A549 (cell line): ENCODE measurements around the gene IFT57. TPM values are rescaled to one million over a fixed set of nuclear protein-coding genes. Genes with fewer than 3 reads are reported as not detected.

Experiments used
- ATAC-seq, 2 experiments: fragments of 200-7000 bp in 1 of 2; fragments of >200 bp in 1 of 2; cut with Nextera tagmentation in 1 of 2; cut with Tn5 transposase in 1 of 2; 3 replicates each; pipeline versions ENCODE4 v1.8.0 to v1.9.1; 2018 to 2020; ENCODE audit warnings: mild to moderate bottlenecking in 1 of 2, moderate library complexity in 1 of 2
- CTCF ChIA-PET: fragments of 300-600 bp; sonication (Branson Sonifier 250); formaldehyde crosslinking; extraction: SDS; loops from one replicate; lab custom pipeline; 2021; ENCODE audit warnings: antibody characterized with exemption, inconsistent platforms; lab: Yijun Ruan, JAX
- POLR2A ChIA-PET: fragments of 350-600 bp; formaldehyde crosslinking; extraction: SDS; loops from one replicate; lab custom pipeline; 2021; ENCODE audit warnings: antibody characterized with exemption, inconsistent platforms; lab: Yijun Ruan, JAX
- DNase-seq, 2 experiments: peaks; one replicate each; pipeline versions ENCODE4 v3.0.0 to v3.0.0-alpha.2; 2011 to 2016; ENCODE audit warnings: low read depth in 1 of 2, low spot score in 1 of 2
- FAIRE-seq: peaks from 2 replicates; lab custom pipeline; 2011; peaks lifted over from hg19 to GRCh38; lab: Jason Lieb, UNC
- H3K27ac ChIP-seq, 2 experiments: fragments of >200 bp; sonication (Bioruptor Twin); formaldehyde crosslinking; 3 replicates each; pipeline ENCODE4 v1.5.1; 2016 to 2017
- H3K4me1 ChIP-seq: fragments of >200 bp; sonication (Bioruptor Twin); formaldehyde crosslinking; 3 replicates; pipeline ENCODE4 v1.6.1; 2016
- H3K4me2 ChIP-seq: fragments of >200 bp; sonication (Bioruptor Twin); formaldehyde crosslinking; 3 replicates; pipeline ENCODE4 v1.6.1; 2016
- H3K4me3 ChIP-seq: fragments of >200 bp; sonication (Bioruptor Twin); formaldehyde crosslinking; 3 replicates; pipeline ENCODE4 v1.5.1; 2016
- H3K9me3 ChIP-seq: fragments of >200 bp; sonication (Bioruptor Twin); formaldehyde crosslinking; 3 replicates; pipeline ENCODE4 v1.6.1; 2016
- CBX2 ChIP-seq: fragments of 200-600 bp; sonication (generic); IDR thresholded peaks from 2 replicates; pipeline ENCODE4 v1.6.1; 2016; ENCODE audit warnings: low read depth, mild to moderate bottlenecking, borderline replicate concordance
- CHD2 ChIP-seq: fragments of 150-350 bp; IDR thresholded peaks from 2 replicates; pipeline ENCODE4 v1.6.1; 2014; ENCODE audit warnings: low read length; ENCODE audit not compliant: partially characterized antibody
- CHD4 ChIP-seq: fragments of 200-600 bp; sonication (generic); IDR thresholded peaks from 2 replicates; pipeline ENCODE4 v1.6.1; 2016; ENCODE audit warnings: antibody characterized with exemption, mild to moderate bottlenecking, borderline replicate concordance
- EHMT2 ChIP-seq: fragments of 200-600 bp; sonication (generic); IDR thresholded peaks from 2 replicates; pipeline ENCODE4 v1.6.1; 2016; ENCODE audit warnings: antibody characterized with exemption, low read depth, mild to moderate bottlenecking, moderate library complexity
- ESRRA ChIP-seq: fragments of 150-350 bp; IDR thresholded peaks from 2 replicates; pipeline ENCODE4 v1.6.1; 2014; ENCODE audit warnings: mild to moderate bottlenecking, low read length, borderline replicate concordance
- FOSB ChIP-seq: fragments of 250-450 bp; sonication (Bioruptor Pico); IDR thresholded peaks from 2 replicates; pipeline ENCODE4 v1.5.0; 2020; ENCODE audit warnings: mild to moderate bottlenecking, moderate library complexity
- HES2 ChIP-seq: fragments of >200 bp; sonication (Bioruptor Twin); formaldehyde crosslinking; IDR thresholded peaks from 2 replicates; pipeline ENCODE4 v1.6.1; 2016
- HEYL ChIP-seq: fragments of 250-450 bp; sonication (Bioruptor Pico); IDR thresholded peaks from 2 replicates; pipeline ENCODE4 v1.8.0; 2021; ENCODE audit warnings: mild to moderate bottlenecking, moderate library complexity
- HMGXB4 ChIP-seq: fragments of 250-450 bp; sonication (Bioruptor Pico); IDR thresholded peaks from 2 replicates; pipeline ENCODE4 v1.5.0; 2021; ENCODE audit warnings: mild to moderate bottlenecking, moderate library complexity, borderline replicate concordance
- HOXA7 ChIP-seq: fragments of 250-450 bp; sonication (Bioruptor Pico); IDR thresholded peaks from 2 replicates; pipeline ENCODE4 v1.5.0; 2020; ENCODE audit warnings: mild to moderate bottlenecking, moderate library complexity
- HOXB5 ChIP-seq: fragments of 250-450 bp; sonication (Bioruptor Pico); IDR thresholded peaks from 2 replicates; pipeline ENCODE4 v1.5.0; 2020; ENCODE audit warnings: mild to moderate bottlenecking, moderate library complexity
- JUN ChIP-seq, 2 experiments: fragments of >200 bp; sonication (Bioruptor Twin); formaldehyde crosslinking; IDR thresholded peaks; 2 replicates in 1 of 2; 3 replicates in 1 of 2; pipeline ENCODE4 v1.6.1; 2016 to 2017
- JUNB ChIP-seq: fragments of >200 bp; sonication (Bioruptor Twin); formaldehyde crosslinking; IDR thresholded peaks from 2 replicates; pipeline ENCODE4 v1.6.1; 2016
- MAFK ChIP-seq: fragments of 450-650 bp; IDR thresholded peaks from 2 replicates; pipeline ENCODE4 v1.6.1; 2014; ENCODE audit not compliant: partially characterized antibody
- NFE2L2 ChIP-seq: fragments of 150-350 bp; conservative IDR thresholded peaks from 2 replicates; pipeline ENCODE4 v1.6.1; 2014; ENCODE audit warnings: low read length
- NR3C1 ChIP-seq: fragments of >200 bp; sonication (Bioruptor Twin); formaldehyde crosslinking; IDR thresholded peaks from 3 replicates; pipeline ENCODE4 v1.6.1; 2017
- PHF8 ChIP-seq: fragments of 200-600 bp; sonication (generic); IDR thresholded peaks from 2 replicates; pipeline ENCODE4 v1.6.1; 2016; ENCODE audit warnings: low read depth, mild to moderate bottlenecking, antibody characterized with exemption, moderate library complexity, borderline replicate concordance
- POLR2A ChIP-seq: IDR thresholded peaks from 2 replicates; pipeline ENCODE4 v1.6.1; 2012; ENCODE audit warnings: mild to moderate bottlenecking, low read length
- RAD21 ChIP-seq, 2 experiments: fragments of >200 bp in 1 of 2; sonication (Bioruptor Twin) in 1 of 2; formaldehyde crosslinking in 1 of 2; IDR thresholded peaks in 1 of 2; conservative IDR thresholded peaks in 1 of 2; 2 replicates in 1 of 2; 3 replicates in 1 of 2; pipeline ENCODE4 v1.6.1; 2012 to 2018; ENCODE audit warnings: inconsistent platforms in 1 of 2
- RNF2 ChIP-seq: fragments of 200-600 bp; sonication (generic); IDR thresholded peaks from 2 replicates; pipeline ENCODE4 v1.6.1; 2016; ENCODE audit warnings: low read depth, mild to moderate bottlenecking, antibody characterized with exemption, moderate library complexity, borderline replicate concordance
- SMC3 ChIP-seq: fragments of >200 bp; sonication (Bioruptor Twin); formaldehyde crosslinking; IDR thresholded peaks from 3 replicates; pipeline ENCODE4 v1.6.1; 2018; ENCODE audit warnings: inconsistent platforms
- ZC3H11A ChIP-seq: fragments of 450-650 bp; IDR thresholded peaks from 2 replicates; pipeline ENCODE4 v1.6.1; 2014; ENCODE audit warnings: antibody characterized with exemption, mild to moderate bottlenecking
- WGBS: methylation state at CpG from one replicate; pipeline ENCODE4 v1.1.6; 2017; ENCODE audit errors: missing lambda C conversion rate; 5-methylcytosine and 5-hydroxymethylcytosine counted together
- polyA plus RNA-seq, 4 experiments: library from polyadenylated mRNA; depleted of rRNA in 3 of 4; stranded (reverse); fragments of >200 nt; fragmentation: RNase III in 1 of 4; extraction: RNeasy Plus Mini Kit Qiagen cat#74134 plus additional on column Dnase treatment in 1 of 4; gene quantifications; 2 replicates in 3 of 4; 3 replicates in 1 of 4; pipeline ENCODE4 v1.2.3, GENCODE V29; 2011 to 2017
- TF ChIP-seq, protein P1 (sequence below): fragments of 250-450 bp; sonication (Bioruptor Pico); IDR thresholded peaks from 2 replicates; pipeline ENCODE4 v1.5.0; 2020; ENCODE audit warnings: low read depth, mild to moderate bottlenecking, moderate library complexity

Gene IFT57
- polyA plus RNA-seq, 2 of the 4 experiments (the other 2 are of a cell fraction): 39.1 to 59.2 TPM

- H3K4me3 ChIP-seq: no peak overlapping the region
- H3K27ac ChIP-seq: no peak overlapping the region
- TF ChIP-seq JUNB: no peak
- no peak for TF ChIP-seq HES2
- no peak for TF ChIP-seq ESRRA
- no peak for TF ChIP-seq HMGXB4 (CRISPR knock-in tag)
- TF ChIP-seq CHD2: no peak
- TF ChIP-seq, all 56 proteins: peak for 0
- DNase-seq (no peak), FAIRE-seq (no peak), ATAC-seq (no peak)
- WGBS: 74% methylated on average over 6 of the region's 6 CpGs
- Histone ChIP-seq H3K4me1 (no peaks in the 10 kb centered on the region), H3K9me3 (0 out of 3 replicates have a peak, but pooled peaks cover 2% of the 10 kb centered on the region), H3K4me2 (no peak overlapping the region)
- POLR2A ChIA-PET: no interaction called here
- CTCF ChIA-PET: no interaction called here
These were observed 36.7 kb downstream of the IFT57 start for GRCh38 chr3:108185536-108185935.

GRCh38 chr3:108184824-108185223 is 37.4 kb downstream of the IFT57 start:
- CTCF ChIA-PET: no interaction called here
- no peak for FAIRE-seq
- no peaks in the 10 kb centered on the region; the same call in 2 of the 3 replicates for H3K4me1 ChIP-seq
- TF ChIP-seq ESRRA (no peak), RNF2 (no peak), HEYL (no peak), CBX2 (no peak), RAD21 (conservative IDR thresholded peaks at IDR 0.05 in 1 of 2, IDR thresholded peaks at IDR 0.05 in 1 of 2) (no peak), HES2 (no peak), JUN (IDR thresholded peaks at IDR 0.05) (no peak)
- H3K4me3 ChIP-seq: no peak overlapping the region
- no peak for DNase-seq
- POLR2A ChIA-PET: no interaction called here
- ATAC-seq: no peak
- H3K9me3 ChIP-seq: 0 out of 3 replicates have a peak, but pooled peaks cover 2% of the 10 kb centered on the region
- H3K27ac ChIP-seq: no peak overlapping the region
- 92% methylated on average over 3 of the region's 3 CpGs for WGBS
- H3K4me2 ChIP-seq: no peak overlapping the region

DNA sequence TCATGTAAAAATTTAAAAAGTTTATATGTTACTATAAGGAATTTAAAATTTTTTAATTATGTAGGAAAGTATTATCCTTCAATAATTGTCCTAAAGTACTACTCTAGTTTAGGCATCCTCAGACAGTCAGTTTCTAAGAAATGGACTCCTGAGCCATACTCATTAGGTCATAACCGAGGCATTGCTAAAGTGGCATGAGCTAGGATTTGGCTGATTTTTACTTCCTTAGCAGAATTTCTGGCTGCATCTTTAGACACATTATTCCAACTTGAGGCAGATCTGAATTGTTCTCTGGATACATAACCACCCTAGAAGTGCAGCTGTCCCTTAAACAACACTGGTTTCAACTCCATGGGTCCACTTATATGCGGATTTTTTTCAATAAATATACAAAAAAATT is 38.3 kb downstream of the IFT57 start:
- no peak for ATAC-seq
- H3K4me3 ChIP-seq: no peak overlapping the region
- no peak overlapping the region for H3K27ac ChIP-seq
- WGBS: 86% methylated on average over 2 of the region's 2 CpGs
- H3K4me2 ChIP-seq: no peak overlapping the region
- no peak for FAIRE-seq
- H3K9me3 ChIP-seq: 0 out of 3 replicates have a peak, but pooled peaks cover 2% of the 10 kb centered on the region
- no peak for TF ChIP-seq HOXB5 (CRISPR knock-in tag)
- no peak for TF ChIP-seq JUNB
- no peak for TF ChIP-seq NFE2L2
- no peak for TF ChIP-seq POLR2A
- no peak for TF ChIP-seq NR3C1
- no peak for TF ChIP-seq PHF8
- TF ChIP-seq HOXA7 (CRISPR knock-in tag): no peak
- TF ChIP-seq HES2: no peak
- TF ChIP-seq SMC3: no peak
- TF ChIP-seq CHD4: no peak
- TF ChIP-seq, all 56 proteins: peak for 0
- POLR2A ChIA-PET: no interaction called here
- no peak for DNase-seq
- H3K4me1 ChIP-seq: no peaks in the 10 kb centered on the region; the same call in 2 of the 3 replicates
- CTCF ChIA-PET: no interaction called here

DNA sequence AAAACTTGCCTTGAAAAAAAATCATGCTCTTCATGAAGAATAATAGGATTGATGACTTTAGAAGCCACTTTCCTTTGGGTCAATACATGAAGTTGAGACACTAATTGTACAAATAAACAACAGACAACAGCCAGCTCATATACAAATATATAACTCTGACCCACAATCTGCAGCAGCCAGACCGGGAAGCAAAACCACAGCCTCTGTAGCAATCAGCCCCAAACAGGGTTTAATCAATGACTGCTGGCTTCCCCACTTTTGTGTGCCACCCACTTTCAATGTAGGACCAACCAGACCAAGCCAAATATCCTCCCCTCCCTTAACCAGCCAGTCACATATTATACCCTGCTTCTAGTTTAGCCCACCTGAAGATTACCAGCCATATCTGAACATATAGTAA is 39.0 kb downstream of the IFT57 start:
- ATAC-seq (no peak), FAIRE-seq (no peak), DNase-seq (no peak)
- WGBS: 79% methylated on average over 1 of the region's 1 CpG
- H3K4me1 ChIP-seq: peaks cover 3% of the 10 kb centered on the region; the same call in 1 of the 3 replicates
- H3K4me2 ChIP-seq: no peak overlapping the region
- CTCF ChIA-PET: no interaction called here
- no peak overlapping the region for H3K27ac ChIP-seq
- no peak for TF ChIP-seq EHMT2
- TF ChIP-seq MAFK: no peak
- no peak for TF ChIP-seq FOSB
- no peak for TF ChIP-seq POLR2A
- TF ChIP-seq, protein P1, sequence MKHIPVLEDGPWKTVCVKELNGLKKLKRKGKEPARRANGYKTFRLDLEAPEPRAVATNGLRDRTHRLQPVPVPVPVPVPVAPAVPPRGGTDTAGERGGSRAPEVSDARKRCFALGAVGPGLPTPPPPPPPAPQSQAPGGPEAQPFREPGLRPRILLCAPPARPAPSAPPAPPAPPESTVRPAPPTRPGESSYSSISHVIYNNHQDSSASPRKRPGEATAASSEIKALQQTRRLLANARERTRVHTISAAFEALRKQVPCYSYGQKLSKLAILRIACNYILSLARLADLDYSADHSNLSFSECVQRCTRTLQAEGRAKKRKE (CRISPR knock-in tag): no peak
- no peak for TF ChIP-seq ZC3H11A
- TF ChIP-seq SMC3: no peak
- H3K4me3 ChIP-seq: no peak overlapping the region
- POLR2A ChIA-PET: no interaction called here
- H3K9me3 ChIP-seq: 0 out of 3 replicates have a peak, but pooled peaks cover 2% of the 10 kb centered on the region
